Measurements from ENCODE around the gene ATF7.

GRCh38 chr12:53495903-53496751 is 130.1 kb downstream of the ATF7 start:
- TF ChIP-seq, protein P1, sequence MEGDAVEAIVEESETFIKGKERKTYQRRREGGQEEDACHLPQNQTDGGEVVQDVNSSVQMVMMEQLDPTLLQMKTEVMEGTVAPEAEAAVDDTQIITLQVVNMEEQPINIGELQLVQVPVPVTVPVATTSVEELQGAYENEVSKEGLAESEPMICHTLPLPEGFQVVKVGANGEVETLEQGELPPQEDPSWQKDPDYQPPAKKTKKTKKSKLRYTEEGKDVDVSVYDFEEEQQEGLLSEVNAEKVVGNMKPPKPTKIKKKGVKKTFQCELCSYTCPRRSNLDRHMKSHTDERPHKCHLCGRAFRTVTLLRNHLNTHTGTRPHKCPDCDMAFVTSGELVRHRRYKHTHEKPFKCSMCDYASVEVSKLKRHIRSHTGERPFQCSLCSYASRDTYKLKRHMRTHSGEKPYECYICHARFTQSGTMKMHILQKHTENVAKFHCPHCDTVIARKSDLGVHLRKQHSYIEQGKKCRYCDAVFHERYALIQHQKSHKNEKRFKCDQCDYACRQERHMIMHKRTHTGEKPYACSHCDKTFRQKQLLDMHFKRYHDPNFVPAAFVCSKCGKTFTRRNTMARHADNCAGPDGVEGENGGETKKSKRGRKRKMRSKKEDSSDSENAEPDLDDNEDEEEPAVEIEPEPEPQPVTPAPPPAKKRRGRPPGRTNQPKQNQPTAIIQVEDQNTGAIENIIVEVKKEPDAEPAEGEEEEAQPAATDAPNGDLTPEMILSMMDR (IDR thresholded peaks at IDR 0.05; ENCODE audit: low read depth, low read length, poor library complexity, severe bottlenecking), result no peak
- no peak for TF ChIP-seq EZH2phosphoT487 (IDR thresholded peaks at IDR 0.05; ENCODE audit: borderline replicate concordance, low read length)

All from DOHH2 (cell line).